Endodermal cell (in vitro differentiated cells): ENCODE data around the gene NEIL3. TPM values are rescaled to one million over a fixed set of nuclear protein-coding genes. Genes with fewer than 3 reads are reported as not detected.

Source experiments
- DNase-seq: peaks from one replicate; pipeline ENCODE4 v3.0.0-alpha.2; 2017
- H3K27ac ChIP-seq: 2 replicates; pipeline ENCODE4 v1.5.1; 2013; ENCODE audit warnings: mild to moderate bottlenecking, low read depth, low read length, moderate library complexity
- H3K27me3 ChIP-seq: 2 replicates; pipeline ENCODE4 v1.6.1; 2013; ENCODE audit warnings: mild to moderate bottlenecking, low read length, moderate library complexity; ENCODE audit not compliant: insufficient read depth, control insufficient read depth, poor library complexity, severe bottlenecking
- H3K36me3 ChIP-seq: 2 replicates; pipeline ENCODE4 v1.7.0; 2013; ENCODE audit warnings: mild to moderate bottlenecking, low read length, moderate library complexity; ENCODE audit not compliant: control insufficient read depth, insufficient read depth
- H3K4me1 ChIP-seq: one replicate; pipeline ENCODE4 v1.7.0; 2013; ENCODE audit warnings: low read length; ENCODE audit not compliant: control insufficient read depth, insufficient read depth
- H3K4me3 ChIP-seq: 2 replicates; pipeline ENCODE4 v1.5.1; 2013; ENCODE audit warnings: mild to moderate bottlenecking, low read length, moderate library complexity
- H3K9ac ChIP-seq: 2 replicates; pipeline ENCODE4 v1.6.1; 2013; ENCODE audit warnings: mild to moderate bottlenecking, low read length, moderate library complexity; ENCODE audit not compliant: poor library complexity, severe bottlenecking; ENCODE audit errors: extremely low read depth
- H3K9me3 ChIP-seq: 2 replicates; pipeline ENCODE4 v1.6.1; 2013; ENCODE audit warnings: mild to moderate bottlenecking, low read length, moderate library complexity; ENCODE audit not compliant: control insufficient read depth
- H3K27ac Mint-ChIP-seq: 2 replicates; pipeline ENCODE4 v1.8.0; 2020; ENCODE audit warnings: mixed read lengths
- H3K27me3 Mint-ChIP-seq: 2 replicates; pipeline ENCODE4 v1.8.0; 2021; ENCODE audit warnings: mild to moderate bottlenecking, mixed read lengths; ENCODE audit not compliant: insufficient read depth
- H3K36me3 Mint-ChIP-seq: 2 replicates; pipeline ENCODE4 v1.8.0; 2020; ENCODE audit warnings: low read depth, mixed read lengths
- H3K4me1 Mint-ChIP-seq: 2 replicates; pipeline ENCODE4 v1.8.0; 2020; ENCODE audit warnings: mixed read lengths
- H3K4me3 Mint-ChIP-seq: 2 replicates; pipeline ENCODE4 v1.8.0; 2020; ENCODE audit warnings: mild to moderate bottlenecking, moderate library complexity, mixed read lengths
- H3K9me3 Mint-ChIP-seq: 2 replicates; pipeline ENCODE4 v1.8.0; 2020; ENCODE audit warnings: mild to moderate bottlenecking, mixed read lengths
- CTCF ChIP-seq: fragments of 200-600 bp; sonication (generic); conservative IDR thresholded peaks from 2 replicates; pipeline ENCODE4 v1.5.0; 2021; ENCODE audit warnings: antibody characterized with exemption, mild to moderate bottlenecking
- WGBS, 2 experiments: methylation state at CpG; one replicate each; pipeline versions ENCODE4 v1.1.5 to v1.1.7; 2013; ENCODE audit warnings: missing lambda C conversion rate in 2 of 2, mixed read lengths in 1 of 2; ENCODE audit not compliant: insufficient coverage in 1 of 2, insufficient read length in 1 of 2; 5-methylcytosine and 5-hydroxymethylcytosine counted together
- total RNA-seq, 2 donors: library from RNA; stranded (reverse); fragmentation: NEBNext Ultra II Directional in 1 of 2; extraction: Animal tissue kit (Norgen Biotek cat#: 25700) in 1 of 2; gene quantifications; 2 replicates in 1 of 2; 3 replicates in 1 of 2; pipeline ENCODE4 v1.2.1, GENCODE V29; 2021

NEIL3 gene
- total RNA-seq, 2 donors from 2014 or later, result 9.1 to 15.1 TPM

- H3K4me3 Mint-ChIP-seq, result no peak overlapping the region
- DNase-seq, result no peak
- H3K4me1 ChIP-seq, result no peaks in the 10 kb centered on the region
- H3K9ac ChIP-seq, result no peak overlapping the region
- no peaks in the 10 kb centered on the region for H3K9me3 ChIP-seq
- no peak overlapping the region for H3K27ac Mint-ChIP-seq
- no peak overlapping the region for H3K4me3 ChIP-seq
- no peaks in the 10 kb centered on the region for H3K27me3 ChIP-seq
- WGBS, 2 experiments, result 91 to 92% methylated on average over 1 to 3 of the region's 5 CpGs
- no peak overlapping the region for H3K27ac ChIP-seq
- peaks cover under 1% of the 10 kb centered on the region for H3K36me3 ChIP-seq
- peaks cover 8% of the 10 kb centered on the region for H3K36me3 Mint-ChIP-seq
- peak; percentile 79 for TF ChIP-seq CTCF
- H3K9me3 Mint-ChIP-seq, result no peaks in the 10 kb centered on the region
- no peaks in the 10 kb centered on the region for H3K4me1 Mint-ChIP-seq
- H3K27me3 Mint-ChIP-seq, result no peaks in the 10 kb centered on the region
These were observed 30.1 kb downstream of the NEIL3 start for GRCh38 chr4:177339477-177340374.

- Histone ChIP-seq H3K27ac (no peak overlapping the region), H3K36me3 (peaks cover 5% of the 10 kb centered on the region), H3K4me1 (no peaks in the 10 kb centered on the region), H3K9me3 (no peaks in the 10 kb centered on the region), H3K4me3 (no peak overlapping the region), H3K9ac (no peak overlapping the region), H3K27me3 (no peaks in the 10 kb centered on the region)
- Mint-ChIP-seq H3K27me3 (no peaks in the 10 kb centered on the region), H3K9me3 (peaks cover 2% of the 10 kb centered on the region), H3K4me3 (no peak overlapping the region), H3K36me3 (peaks cover 17% of the 10 kb centered on the region), H3K4me1 (no peaks in the 10 kb centered on the region), H3K27ac (no peak overlapping the region)
- no peak for TF ChIP-seq CTCF
- WGBS, 2 experiments, result 92 to 94% methylated on average over 7 to 8 of the region's 8 CpGs
- DNase-seq, result no peak
These were observed 38.7 kb downstream of the NEIL3 start for GRCh38 chr4:177348348-177348747.

GRCh38 chr4:177349191-177349590, 39.5 kb downstream of the NEIL3 start:
- no peak for DNase-seq
- Histone ChIP-seq H3K4me1 (no peaks in the 10 kb centered on the region), H3K9ac (no peak overlapping the region), H3K27me3 (no peaks in the 10 kb centered on the region), H3K27ac (no peak overlapping the region), H3K36me3 (peaks cover 10% of the 10 kb centered on the region), H3K9me3 (no peaks in the 10 kb centered on the region), H3K4me3 (no peak overlapping the region)
- Mint-ChIP-seq H3K27ac (no peak overlapping the region), H3K4me1 (no peaks in the 10 kb centered on the region), H3K4me3 (no peak overlapping the region), H3K36me3 (peaks cover 18% of the 10 kb centered on the region), H3K27me3 (no peaks in the 10 kb centered on the region), H3K9me3 (peaks cover 2% of the 10 kb centered on the region)
- TF ChIP-seq CTCF, result peak; percentile 36
- 94 to 100% methylated on average over 1 to 6 of the region's 6 CpGs for WGBS, 2 experiments
